Forelimb muscle (tissue), 1 donor: ENCODE measurements around the gene MTHFD2. TPM values are rescaled to one million over a fixed set of nuclear protein-coding genes. Genes with fewer than 3 reads are reported as not detected.
"Not testable (repeated sequence)": the region's sequence is repeated elsewhere in the genome, so short reads cannot be mapped to it uniquely, and the experiment has no call there.

ENCODE experiments used
- DNase-seq: peaks from one replicate; pipeline ENCODE4 v3.0.0-alpha.2; 2013; ENCODE audit warnings: low read depth
- polyA plus RNA-seq: library from polyadenylated mRNA; unstranded; fragments of 120-200 nt; gene quantifications from one replicate; pipeline ENCODE4 v1.2.1, GENCODE V29; 2013; ENCODE audit not compliant: insufficient read length

Gene MTHFD2
- polyA plus RNA-seq, 1 donor: 21.8 TPM

DNA sequence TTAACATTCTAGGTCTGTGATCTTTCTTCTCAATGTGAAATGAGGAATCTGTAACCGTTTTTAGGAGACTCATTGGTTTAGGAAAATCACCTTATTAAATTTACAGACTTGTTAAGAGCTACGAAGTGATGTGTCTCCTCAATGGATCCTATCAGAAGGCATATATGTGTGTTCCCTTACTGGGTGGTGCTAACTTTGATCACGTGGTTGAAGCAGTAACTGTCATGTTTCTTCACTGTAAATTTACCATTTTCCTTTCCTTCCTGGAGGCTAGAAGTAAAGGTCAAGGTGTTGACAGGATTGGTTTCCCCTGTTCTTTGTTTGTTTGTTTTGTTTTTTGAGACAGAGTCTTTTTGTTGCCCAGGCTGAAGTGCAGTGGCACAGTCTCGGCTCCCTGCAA lies 1.4 kb upstream of the MTHFD2 start:
- DNase-seq: no peak

DNA sequence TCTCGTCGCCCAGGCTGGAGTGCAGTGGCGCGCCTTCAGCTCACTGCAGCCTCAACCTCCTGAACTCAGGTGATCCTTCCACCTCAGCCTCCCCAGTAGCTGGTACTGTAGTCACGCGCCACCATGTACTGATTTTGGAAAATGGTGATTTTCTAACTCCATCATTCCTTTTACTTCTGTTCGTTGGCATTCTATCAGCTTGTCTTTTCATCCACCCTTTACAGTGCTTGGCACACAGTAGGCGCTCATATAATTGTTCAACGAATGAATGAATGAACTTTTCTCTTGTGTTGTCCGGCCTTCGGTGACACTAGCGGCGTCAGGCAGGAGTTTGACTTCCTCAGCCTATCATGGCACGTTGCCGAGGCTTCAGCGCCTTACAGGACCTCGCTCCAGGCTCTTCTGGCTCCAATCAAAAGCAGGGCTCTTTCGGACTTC lies 373 bp upstream of the MTHFD2 start:
- no peak for DNase-seq

DNA sequence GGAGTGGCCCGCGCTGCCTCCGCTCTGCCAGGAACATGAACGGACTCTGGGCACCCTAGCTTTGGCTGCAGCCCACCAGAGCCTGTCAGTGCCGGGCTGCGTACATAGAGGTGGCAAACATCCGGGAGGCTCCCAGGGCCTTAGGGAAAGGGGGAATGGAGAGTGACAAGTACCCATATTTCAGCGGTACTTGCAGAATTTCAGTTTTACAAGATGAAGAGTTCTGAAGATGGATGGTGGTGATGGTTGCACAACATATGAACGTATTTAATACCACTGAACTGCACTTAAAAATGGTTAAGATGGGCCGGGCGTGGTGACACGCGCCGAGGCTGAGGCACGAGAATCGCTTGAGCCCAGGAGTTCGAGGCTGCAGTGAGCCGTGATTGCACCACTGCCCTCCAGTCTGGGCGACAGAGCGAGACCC lies 873 bp downstream of the MTHFD2 start:
- DNase-seq: no peak

DNA sequence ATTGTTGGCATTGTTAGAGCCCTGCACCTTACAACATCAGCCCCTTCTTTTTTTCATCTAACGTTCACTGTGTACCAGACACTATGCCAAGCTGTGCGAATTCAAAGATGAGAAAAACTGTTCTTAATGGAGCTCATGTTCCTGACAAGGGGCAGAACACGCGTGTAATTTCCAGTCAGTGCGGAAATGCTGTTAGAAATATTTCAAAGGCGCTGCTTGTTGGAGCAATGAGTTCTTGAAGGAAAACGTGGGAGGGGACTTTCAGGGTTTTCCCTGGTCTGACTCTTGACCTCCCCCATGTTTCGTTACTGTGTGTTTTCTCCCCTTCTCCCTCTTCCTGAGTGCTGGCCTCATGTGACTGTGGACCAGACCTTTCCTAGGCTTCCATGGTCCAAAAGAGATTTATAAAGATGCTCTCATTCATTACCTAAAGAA lies 1.5 kb downstream of the MTHFD2 start:
- DNase-seq: no peak

DNA sequence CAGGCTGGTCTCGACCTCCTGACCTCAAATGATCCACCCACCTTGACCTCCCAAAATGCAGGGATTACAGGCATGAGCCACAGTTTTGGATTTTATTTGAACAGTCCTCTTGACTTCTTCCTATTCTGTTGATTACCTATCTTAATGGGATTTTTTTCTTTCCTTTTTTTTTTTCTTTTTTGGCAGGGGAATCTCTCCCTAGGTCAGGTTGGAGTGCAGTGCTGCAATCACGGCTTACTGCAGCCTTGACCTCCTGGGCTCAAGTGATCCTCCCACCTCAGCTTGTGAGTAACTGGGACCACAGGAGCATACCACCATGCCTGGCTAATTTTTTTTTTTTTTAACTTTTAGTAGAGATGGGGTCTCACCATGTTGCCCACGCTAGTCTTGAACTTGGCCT lies 2.8 kb downstream of the MTHFD2 start:
- DNase-seq: no peak

DNA sequence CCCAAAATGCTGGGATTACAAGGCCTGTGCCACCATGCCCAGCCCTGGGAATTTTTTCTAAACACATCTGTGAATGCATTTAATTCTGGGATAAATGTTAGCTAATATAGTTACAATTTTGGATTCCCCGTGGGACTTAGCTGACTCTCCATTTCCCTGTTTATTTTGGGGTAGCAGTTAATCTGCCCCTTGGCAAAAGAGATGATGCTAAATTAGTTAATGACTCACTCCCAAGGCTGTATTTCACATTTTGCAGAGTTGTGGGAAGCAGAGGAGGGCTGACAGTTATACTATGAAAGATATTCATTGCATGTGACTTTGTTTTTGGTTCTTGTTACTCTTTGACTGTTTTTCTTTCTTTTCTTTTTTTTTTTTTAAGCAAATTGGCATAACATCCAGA lies 3.2 kb downstream of the MTHFD2 start:
- DNase-seq: no peak

DNA sequence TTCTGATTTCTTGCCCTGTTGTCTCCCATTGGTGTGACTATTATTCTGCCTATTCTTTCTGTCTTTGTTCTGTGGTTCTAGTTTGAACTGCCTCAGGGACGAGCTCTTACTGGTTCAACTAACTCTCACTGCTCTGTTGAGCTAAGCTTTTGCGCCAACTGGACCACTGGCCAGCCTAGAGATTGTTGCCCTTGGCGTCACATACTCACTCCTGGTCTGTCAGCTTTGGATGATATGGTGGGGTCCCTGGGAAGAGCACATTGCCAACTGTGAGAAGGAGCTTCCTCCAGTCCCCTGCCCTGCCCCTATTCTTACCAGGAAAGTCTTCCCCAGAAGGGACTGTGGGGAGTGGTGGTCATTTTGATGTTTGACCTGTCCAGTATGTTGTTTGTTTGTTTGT lies 6.0 kb downstream of the MTHFD2 start:
- DNase-seq: no peak

DNA sequence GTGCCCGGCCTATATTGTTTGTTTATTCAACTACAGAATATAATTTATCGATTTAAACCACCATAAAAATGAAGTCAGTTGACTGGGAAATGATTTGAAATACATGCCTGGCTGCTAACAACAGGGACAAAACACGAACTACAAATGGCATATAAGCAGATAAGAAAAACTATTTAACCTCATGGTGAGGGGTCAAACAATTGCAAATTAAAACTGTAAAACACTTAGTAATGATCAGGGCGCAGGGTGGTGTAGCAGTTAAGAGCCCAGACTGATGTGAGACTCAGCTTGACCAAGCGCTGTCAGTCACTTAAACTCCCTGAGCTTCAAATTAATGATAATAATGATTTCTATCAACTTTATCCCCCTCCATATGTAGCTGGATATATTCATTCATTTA lies 6.7 kb downstream of the MTHFD2 start:
- DNase-seq: no peak

DNA sequence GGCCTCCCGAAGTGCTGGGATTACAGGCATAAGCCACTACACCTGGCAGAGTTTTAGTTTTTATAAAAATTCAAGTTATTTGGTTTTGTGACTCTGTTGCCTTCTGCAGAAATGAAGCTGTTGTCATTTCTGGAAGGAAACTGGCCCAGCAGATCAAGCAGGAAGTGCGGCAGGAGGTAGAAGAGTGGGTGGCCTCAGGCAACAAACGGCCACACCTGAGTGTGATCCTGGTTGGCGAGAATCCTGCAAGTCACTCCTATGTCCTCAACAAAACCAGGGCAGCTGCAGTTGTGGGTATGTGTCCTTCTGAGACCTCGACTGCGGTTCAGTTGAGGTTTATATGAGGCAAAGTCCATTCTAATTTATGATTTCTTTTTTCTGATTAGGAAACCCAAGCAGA lies 7.2 kb downstream of the MTHFD2 start:
- DNase-seq: no peak

DNA sequence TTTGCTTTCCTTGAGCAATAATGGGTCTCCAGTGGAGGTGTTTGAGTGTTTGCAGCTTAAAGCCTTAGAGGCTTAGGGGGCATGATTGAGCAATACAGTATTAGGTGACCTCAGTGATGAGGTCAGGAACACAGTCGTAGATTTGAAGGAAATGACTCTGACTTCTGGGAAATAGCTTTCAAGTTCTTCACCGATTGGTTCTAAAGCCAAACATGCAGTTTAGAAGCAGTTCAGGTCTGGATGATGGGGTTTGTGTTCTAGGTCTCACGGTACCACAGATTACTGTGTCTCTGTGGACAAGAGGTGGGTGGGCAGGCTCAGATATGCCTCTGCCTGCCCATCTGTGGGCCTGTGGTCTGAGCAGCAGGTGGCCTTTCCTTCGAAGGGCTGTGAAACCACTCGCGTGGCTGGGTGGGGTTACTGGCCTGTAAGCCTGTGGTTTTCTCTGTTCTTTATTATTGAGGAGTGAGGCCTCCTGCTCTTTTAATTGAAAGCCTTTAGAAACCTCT lies 7.8 kb downstream of the MTHFD2 start:
- DNase-seq: no peak

DNA sequence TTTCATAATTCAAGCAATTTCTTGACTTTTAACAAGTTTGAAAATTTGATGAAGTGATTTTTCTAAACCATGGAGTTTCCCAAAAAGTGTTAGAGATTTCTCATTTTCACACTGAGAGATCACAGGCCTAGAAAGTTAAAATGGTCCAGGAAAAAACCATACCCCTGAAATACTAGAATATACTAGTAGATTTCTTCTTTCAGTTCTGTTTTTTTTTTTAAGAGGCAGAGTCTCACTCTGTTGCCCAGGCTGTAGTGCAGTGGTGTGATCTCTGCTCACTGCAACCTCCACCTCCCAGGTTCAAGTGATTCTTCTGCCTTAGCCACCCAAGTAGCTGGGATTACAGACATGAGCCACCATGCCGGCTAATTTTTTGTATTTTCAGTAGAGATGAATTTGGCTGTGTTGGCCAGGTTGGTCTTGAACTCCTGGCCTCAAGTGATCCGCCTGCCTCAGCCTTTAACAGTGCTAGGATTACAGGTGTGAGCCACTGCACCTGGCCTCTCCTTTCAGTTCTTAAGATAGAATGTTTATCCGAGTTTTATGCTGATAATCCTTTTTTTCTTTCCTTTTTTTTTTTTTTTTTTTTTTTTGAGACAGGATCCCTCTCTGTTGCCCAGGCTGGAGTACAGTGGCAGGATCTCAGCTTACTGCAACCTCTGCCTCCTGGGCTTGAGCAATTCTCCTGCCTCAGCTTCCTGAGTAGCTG lies 14.4 kb downstream of the MTHFD2 start:
- no peak for DNase-seq

DNA sequence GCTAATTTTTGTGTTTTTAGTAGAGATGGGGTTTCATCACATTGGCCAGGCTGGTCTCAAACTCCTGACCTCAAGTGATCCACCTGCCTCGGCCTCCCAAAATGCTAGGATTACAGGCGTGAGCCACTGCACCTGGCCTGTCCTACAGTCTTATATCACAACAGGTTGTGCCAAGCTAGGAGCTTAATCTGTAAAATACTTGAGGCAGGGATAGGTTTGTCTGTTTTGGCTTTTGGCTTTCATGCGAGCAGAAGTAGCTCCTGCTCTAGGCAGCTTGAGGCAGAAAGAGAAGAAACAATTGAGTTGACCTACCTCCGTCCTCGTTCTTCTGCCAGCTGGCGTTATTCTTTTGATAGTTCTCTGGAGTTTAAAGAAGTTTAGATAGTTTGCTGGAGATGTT lies 17.4 kb downstream of the MTHFD2 start:
- not testable (repeated sequence) for DNase-seq

DNA sequence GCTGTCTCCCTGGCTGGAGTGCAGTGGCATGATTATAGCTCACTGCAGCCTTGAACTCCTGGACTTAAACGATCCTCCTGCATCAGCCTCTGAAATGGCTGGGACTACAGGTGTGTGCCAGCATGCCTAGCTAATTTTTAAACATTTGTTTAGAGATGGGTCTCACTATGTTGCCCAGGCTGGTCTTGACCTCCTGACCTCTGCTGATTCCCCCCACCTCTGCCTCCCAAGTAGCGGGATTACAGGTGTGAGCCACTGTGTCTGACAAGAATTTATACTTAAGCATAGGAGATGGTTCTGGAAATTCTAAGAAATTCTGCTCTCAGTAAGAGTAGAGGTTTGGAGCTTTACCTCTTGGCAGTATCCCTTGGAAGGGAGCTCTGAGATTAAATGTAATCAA lies 18.2 kb downstream of the MTHFD2 start:
- DNase-seq: no peak

DNA sequence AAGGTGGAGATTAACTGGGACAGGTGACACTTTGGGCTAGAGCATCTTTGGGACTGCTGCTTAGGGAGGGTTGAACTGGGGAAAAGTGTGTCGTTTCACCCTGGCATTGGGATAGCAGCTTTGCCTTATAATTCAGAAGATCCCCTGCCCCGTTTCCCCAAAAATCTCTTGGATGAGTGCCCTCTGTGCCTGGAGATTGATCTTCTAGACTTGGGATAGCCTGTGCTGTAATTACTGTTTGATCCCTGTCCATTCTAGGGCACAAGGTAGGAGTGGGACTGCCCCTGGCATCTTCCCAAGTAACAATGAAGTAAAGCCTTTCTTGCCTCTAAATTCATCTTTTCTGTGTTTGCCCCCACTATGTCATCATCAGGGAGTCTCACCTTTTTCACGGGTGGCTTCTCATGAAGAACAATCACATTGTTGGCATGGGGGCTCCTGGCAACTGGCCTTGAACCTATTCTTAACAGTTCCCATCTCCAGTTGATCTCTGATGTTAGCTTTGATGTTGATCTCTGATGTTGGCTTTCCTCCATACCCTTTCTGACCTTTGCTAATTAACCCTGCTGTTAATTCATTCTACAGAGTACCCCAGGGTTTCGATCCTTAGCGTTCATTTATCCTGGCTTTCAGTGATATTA lies 21.6 kb downstream of the MTHFD2 start:
- no peak for DNase-seq

DNA sequence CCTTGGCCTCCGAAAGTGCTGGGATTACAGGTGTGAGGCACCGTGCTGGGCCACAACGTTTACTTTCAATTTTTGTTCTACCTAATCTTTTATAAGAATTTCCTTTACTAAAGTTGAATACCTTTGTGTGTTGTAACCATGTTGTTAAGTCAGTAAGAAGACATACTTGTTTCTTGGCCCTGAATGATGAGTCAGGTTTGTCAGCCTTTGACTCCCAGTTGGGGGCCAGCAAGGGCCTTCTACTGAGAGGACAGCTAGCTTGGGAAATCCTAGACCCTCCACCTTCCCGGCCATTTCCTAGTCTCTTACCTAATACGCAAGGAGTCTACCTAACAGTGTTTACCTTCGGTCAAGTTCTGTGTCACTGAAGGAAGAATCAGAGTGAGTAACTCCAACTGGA lies 22.7 kb downstream of the MTHFD2 start:
- no peak for DNase-seq

DNA sequence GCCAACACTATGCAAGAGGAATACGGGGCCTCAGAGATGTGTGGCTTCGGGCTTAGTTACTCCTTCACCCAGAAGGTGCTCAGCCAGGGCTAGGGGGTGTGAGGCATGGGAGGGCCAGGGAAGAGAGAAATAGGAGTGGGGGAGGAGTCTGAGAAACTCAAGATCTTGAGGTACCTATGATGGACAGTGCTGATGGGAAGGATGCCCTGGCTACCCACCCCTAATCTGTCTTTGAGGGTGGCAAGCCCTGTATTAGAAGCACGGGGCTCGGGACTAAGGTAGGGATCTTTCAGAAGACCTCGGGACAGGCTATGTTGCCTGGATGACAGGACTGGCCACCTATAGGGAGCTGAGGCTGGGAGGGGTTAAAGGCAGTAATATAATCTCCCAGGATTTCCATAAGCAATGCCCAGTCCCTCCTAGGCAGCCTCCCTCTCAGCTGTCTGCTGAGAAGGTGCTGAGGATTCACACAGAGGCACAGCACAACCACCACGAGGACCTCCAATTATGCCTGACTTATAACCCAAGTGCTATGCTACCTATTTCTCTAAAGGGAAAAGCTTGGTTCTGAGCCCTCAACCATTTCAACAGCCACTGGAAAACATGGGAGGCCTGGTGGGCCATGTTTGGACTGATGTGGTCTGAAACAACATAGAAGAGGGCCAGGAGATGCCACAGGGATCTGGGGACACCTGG lies 23.3 kb downstream of the MTHFD2 start:
- no peak for DNase-seq

DNA sequence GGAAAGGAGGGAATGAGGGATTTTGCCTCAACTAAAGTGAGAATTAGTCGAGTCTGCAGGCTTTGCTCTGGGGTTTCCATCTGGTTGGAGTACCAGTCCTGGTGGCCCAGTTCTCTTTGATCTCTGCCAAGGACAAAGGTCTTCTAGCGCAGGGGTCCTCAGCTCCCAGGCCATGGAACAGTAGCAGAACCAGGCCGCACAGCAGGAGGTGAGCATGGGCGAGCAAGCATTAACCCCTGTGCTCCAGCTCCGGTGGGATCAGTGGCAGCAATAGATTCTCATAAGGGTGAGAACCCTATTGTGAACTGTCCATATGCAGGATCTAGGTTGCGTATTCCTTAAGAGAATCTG lies 23.9 kb downstream of the MTHFD2 start:
- DNase-seq: no peak

DNA sequence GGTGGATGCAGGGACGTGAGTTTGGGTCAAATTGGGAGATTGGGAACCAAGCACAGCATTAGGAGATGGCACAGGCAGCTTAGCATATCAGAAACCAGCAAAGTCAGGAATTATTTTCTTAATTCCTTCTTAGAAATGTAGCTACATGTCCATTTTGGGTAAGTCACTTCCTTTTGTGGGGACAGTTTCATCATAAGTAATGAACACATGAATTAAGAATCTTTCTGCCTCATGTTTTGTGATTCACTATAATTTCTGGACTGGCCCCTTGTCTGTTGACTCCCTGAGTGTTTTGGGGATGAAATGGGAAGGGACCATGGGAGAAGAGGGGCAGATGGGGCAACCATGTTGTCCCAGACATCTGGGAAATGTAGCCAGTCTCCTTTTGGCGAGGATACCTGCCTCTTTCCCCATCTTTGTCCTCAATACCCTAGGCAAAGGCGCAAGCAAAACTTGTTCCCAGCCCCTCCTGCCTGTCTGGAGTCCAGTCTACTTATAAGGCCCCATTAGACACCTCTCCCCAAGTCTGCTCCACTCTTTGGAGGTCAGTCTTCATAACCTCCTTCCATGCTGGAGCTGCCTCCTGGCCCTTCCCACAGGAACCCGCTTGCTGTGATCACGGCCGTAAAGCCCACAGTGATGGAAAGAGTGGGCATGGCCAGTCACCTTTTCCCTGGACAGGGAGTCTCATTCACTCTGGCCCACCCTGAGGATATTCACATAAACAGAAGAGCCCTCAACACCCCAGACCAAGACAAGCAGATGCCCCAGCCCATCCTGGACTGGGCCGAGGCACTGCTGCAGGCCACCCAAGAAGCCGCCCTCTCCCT lies 25.7 kb downstream of the MTHFD2 start:
- DNase-seq: no peak

DNA sequence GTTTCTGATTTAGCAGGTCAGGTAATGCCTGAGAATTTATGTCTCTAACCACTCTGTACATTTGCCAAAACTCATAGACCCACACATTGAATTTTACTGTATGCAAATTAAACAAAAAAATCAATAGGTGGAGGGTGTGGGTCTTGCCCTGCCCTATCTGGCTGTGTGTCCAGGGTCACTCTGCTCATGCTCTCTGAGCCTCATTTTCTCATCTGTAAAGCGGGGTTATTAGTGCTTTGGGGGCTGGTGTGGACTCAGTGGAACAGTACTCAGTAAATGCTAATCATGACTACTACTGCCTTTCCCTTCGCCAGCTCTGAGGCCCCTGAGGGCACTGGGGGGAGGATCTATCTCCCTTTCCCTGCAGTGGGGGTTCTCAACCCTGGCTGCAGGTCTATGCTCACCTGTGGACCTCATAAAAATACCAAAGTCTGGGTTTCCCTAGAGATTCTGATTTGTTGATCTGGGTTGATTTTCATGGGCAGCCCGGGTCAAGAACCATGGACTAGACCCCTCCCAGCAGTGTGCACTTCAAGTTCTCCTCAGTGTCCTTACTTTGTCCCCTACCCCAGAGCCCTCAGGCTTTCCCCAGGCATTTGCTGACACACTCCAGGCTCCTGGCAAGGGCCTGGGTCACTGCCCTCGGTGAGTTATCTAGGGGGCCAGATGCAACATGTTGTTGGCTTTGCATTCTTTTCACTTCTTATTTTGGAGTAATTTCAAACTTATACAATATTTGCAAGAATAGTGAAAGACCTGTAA lies 27.5 kb downstream of the MTHFD2 start:
- no peak for DNase-seq

DNA sequence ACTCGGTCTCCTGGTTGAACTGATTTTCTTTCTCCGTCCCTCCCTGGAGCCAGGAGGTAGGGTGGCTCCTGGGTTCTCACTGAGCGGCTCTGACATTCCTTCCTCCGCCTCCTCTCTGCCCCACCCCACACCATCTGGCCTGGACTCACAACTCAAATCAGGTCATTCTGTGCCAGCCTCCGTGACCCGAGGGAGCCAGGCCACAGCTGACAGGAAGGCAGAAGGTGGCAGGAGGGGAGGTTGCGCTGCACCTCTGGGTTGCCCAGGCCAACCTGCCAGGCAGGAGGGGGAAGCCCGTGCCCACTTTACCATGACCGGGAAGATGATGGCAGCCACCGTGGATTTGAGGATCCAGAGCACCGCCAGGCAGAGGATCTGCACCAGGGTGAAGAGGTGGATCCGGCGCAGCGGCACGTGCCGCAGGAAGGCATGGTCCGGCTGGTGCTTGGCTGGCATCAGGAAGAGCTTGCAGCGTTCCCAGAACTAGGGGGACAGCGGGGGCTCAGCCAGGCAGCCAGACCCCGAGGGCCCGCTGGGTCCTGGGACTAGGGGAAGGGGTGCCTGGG lies 28.3 kb downstream of the MTHFD2 start:
- no peak for DNase-seq

DNA sequence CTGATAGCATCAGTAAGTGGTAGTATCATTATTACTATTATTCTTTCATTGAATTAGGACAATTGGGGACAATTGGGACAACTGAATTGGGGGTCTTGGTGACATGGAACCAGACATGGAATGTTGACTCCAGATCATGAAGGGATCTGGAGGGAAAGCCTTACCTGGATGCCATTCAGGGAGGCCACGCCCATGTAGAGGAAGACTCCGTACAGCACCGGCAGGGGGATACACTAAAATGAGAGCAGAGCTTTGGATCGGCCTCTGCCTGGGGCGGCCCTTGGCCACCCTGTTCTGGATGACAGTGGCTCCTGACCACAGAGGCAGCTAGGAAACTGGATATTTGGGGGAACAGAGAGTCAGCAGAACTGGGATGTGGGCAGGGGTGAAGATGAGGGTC lies 29.2 kb downstream of the MTHFD2 start:
- no peak for DNase-seq
